K562 treated with DMSO at 1 percent for 48 hours (cell line): ENCODE measurements around the gene GSG1. TPM values are rescaled to one million over a fixed set of nuclear protein-coding genes. Genes with fewer than 3 reads are reported as not detected.

ENCODE experiments used
- total RNA-seq: library from RNA; unstranded; fragments of 300-600 nt; gene quantifications from 2 replicates; pipeline ENCODE4 v1.2.3, GENCODE V29; 2022; ENCODE audit warnings: low replicate concordance; ENCODE audit errors: extremely low read depth

Gene GSG1
- total RNA-seq: not detected in 2 replicates

DNA sequence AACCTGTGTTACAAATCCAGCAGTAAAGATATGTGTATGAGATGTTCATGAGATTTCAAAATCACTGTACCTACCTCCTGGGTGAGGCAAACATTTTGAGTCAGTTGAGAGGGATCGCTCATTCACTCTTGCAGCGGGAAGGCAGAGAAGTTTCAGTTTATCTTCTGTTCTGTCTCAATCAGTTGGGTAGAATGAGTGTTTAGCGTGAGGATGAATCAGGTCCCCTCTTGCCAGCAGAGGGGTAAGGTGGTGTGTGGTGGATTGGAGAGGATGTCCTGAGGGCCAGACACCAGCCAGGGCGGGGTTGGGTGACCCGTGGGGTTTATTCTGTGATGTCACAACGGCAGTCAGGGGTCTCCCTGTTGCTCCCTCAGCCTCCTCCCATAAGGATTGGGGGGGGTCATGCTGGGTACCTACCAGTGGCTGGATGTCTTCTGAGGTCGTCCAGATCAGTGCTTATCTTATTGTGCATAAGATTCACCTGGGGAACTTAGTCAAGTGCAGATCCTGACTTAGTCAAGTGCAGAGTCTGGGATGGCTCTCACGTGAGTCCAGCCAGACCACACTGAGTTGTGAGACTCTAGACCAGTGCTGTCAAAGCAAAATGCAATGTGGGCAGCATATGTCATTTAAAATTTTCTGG lies at the start of gene GSG1:
Gene GSG1 (minus strand): TSS at position 277 of the 643 bp plus-strand sequence. CDS start 155 bp downstream, at position 122.

DNA sequence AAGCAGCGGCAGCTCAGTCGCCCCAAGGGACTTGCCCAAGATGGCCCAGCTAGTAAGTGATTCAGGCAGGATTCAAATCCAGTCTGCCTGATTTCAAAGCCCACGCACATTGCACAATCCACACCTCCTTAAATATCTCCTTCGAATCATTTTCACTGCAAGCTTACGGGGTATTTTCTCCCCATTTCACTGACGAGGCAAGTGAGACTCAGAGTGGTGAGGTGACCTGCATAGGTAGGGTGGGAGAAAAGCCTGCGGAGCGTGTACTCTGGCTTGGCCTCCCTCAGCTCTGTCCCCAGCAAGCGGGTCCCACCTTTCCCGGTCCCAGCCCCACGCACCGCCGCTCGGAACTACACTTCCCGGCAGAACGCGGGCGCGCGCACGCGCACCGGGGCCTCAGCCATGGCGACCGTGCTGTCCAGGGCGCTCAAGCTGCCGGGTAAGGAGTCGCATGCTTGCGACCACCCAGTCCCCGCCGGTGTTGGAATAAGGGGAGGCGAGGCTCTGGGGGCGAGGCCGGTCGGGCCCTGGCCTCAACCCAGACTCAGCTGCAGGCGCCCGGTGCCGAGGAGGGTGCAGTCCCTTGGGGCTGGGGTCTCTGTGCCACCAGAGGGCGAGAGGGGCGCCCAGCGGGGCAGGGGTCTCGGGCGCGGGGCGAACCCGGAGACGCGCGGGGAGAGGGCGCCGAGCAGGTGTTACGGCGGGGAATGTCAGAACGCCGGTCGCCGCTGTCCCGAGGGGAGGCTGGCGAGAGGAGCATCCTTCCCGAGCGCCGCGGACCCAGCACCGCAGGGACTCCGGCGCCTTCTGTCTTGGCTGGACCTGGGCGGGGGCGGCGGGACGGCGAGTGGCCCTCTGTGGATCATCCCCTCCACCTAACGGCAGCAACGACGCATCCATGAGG lies 59.2 kb downstream of the GSG1 start, which contains the start of gene FAM234B:
Gene FAM234B (plus strand): TSS at position 380 of the 904 bp plus-strand sequence. CDS start 23 bp downstream, at position 403.

Other genes with a start within 250 kb of the GSG1 start
- gene GPRC5A, start 212.1 kb downstream of the GSG1 start, total RNA-seq: not detected in 2 replicates
- not detected in 2 replicates for gene GPRC5D, start 151.5 kb downstream of the GSG1 start, total RNA-seq
- gene HEBP1, start 103.4 kb downstream of the GSG1 start, total RNA-seq: not detected in 2 replicates
- not detected in 2 replicates for gene FAM234B, start 59.3 kb downstream of the GSG1 start, total RNA-seq
- gene EMP1, start 93.1 kb upstream of the GSG1 start, total RNA-seq: not detected in 2 replicates